ENCODE data around the gene ACTR3C. TPM values are rescaled to one million over a fixed set of nuclear protein-coding genes. Genes with fewer than 3 reads are reported as not detected.

The ACTR3C gene
- total and polyA plus RNA-seq, 10 of the 15 experiments (the other 5 are each of a cell fraction or from before 2014, with no cell fraction given): 2.0 to 10.2 (median 6.3) TPM

DNA sequence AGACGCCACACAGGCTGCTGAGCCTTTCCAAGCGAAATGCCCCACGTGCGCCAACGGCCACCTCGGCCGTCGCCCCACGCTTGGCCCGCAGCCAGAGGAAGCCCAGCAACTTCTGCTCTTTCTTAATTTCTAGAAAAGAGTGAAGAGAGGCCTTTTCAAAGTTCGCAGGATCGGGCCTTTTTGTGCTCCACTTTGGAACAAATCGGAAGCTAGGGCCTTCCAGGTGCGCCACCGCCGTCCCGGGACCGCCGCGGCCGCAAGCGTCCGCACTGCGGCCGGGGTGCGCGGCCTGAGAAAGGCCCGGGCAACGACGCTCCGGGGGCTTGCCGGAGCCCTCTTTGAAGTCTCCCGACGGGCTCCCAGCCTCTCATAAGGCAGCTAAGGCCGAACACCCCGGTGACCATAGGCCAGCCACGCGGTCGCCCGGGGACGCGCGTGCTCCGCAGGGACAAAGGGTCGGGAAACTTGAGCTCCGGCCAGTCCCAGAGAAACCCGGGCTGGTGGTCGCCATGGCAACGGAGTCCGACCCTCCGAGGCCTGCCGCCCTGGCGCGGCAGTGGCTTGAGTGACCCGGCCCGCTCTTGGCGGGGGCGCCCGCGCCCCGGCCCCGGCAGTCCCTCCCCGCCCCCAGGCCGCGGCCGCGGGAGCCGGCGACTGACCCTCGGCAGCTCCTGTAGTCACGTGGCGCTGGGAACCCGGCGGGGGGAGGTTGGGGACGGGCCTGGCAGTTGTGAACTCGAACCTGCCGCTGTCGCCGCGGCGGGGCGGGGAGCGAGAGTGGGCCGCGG, 44.9 kb upstream of the ACTR3C start, which contains the start of gene REPIN1 (continued):
- TF ChIP-seq, protein P1, sequence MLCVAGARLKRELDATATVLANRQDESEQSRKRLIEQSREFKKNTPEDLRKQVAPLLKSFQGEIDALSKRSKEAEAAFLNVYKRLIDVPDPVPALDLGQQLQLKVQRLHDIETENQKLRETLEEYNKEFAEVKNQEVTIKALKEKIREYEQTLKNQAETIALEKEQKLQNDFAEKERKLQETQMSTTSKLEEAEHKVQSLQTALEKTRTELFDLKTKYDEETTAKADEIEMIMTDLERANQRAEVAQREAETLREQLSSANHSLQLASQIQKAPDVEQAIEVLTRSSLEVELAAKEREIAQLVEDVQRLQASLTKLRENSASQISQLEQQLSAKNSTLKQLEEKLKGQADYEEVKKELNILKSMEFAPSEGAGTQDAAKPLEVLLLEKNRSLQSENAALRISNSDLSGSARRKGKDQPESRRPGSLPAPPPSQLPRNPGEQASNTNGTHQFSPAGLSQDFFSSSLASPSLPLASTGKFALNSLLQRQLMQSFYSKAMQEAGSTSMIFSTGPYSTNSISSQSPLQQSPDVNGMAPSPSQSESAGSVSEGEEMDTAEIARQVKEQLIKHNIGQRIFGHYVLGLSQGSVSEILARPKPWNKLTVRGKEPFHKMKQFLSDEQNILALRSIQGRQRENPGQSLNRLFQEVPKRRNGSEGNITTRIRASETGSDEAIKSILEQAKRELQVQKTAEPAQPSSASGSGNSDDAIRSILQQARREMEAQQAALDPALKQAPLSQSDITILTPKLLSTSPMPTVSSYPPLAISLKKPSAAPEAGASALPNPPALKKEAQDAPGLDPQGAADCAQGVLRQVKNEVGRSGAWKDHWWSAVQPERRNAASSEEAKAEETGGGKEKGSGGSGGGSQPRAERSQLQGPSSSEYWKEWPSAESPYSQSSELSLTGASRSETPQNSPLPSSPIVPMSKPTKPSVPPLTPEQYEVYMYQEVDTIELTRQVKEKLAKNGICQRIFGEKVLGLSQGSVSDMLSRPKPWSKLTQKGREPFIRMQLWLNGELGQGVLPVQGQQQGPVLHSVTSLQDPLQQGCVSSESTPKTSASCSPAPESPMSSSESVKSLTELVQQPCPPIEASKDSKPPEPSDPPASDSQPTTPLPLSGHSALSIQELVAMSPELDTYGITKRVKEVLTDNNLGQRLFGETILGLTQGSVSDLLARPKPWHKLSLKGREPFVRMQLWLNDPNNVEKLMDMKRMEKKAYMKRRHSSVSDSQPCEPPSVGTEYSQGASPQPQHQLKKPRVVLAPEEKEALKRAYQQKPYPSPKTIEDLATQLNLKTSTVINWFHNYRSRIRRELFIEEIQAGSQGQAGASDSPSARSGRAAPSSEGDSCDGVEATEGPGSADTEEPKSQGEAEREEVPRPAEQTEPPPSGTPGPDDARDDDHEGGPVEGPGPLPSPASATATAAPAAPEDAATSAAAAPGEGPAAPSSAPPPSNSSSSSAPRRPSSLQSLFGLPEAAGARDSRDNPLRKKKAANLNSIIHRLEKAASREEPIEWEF (IDR thresholded peaks at IDR 0.05; ENCODE audit: insufficient replicate concordance, low read depth, low read length): no peak
- TF ChIP-seq, protein P2, sequence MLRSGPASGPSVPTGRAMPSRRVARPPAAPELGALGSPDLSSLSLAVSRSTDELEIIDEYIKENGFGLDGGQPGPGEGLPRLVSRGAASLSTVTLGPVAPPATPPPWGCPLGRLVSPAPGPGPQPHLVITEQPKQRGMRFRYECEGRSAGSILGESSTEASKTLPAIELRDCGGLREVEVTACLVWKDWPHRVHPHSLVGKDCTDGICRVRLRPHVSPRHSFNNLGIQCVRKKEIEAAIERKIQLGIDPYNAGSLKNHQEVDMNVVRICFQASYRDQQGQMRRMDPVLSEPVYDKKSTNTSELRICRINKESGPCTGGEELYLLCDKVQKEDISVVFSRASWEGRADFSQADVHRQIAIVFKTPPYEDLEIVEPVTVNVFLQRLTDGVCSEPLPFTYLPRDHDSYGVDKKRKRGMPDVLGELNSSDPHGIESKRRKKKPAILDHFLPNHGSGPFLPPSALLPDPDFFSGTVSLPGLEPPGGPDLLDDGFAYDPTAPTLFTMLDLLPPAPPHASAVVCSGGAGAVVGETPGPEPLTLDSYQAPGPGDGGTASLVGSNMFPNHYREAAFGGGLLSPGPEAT (IDR thresholded peaks at IDR 0.05; ENCODE audit: low read depth): peak; percentile 69; the same call in 1 of the 2 replicates
- TF ChIP-seq, protein P3, sequence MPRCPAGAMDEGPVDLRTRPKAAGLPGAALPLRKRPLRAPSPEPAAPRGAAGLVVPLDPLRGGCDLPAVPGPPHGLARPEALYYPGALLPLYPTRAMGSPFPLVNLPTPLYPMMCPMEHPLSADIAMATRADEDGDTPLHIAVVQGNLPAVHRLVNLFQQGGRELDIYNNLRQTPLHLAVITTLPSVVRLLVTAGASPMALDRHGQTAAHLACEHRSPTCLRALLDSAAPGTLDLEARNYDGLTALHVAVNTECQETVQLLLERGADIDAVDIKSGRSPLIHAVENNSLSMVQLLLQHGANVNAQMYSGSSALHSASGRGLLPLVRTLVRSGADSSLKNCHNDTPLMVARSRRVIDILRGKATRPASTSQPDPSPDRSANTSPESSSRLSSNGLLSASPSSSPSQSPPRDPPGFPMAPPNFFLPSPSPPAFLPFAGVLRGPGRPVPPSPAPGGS (IDR thresholded peaks at IDR 0.05; ENCODE audit: borderline replicate concordance, insufficient read depth, low read depth, low read length, poor library complexity, severe bottlenecking): no peak
- TF ChIP-seq TCF7 (IDR thresholded peaks at IDR 0.05; ENCODE audit: borderline replicate concordance): no peak
- TF ChIP-seq USF1 (IDR thresholded peaks at IDR 0.05; ENCODE audit: borderline replicate concordance, extremely low read length, insufficient read depth, low read depth, low read length): peak; percentile 97
- peak; percentile 16 for TF ChIP-seq MEF2B (IDR thresholded peaks at IDR 0.05; ENCODE audit: partially characterized antibody, poor library complexity, severe bottlenecking)
- no peak for TF ChIP-seq KAT2A (conservative IDR thresholded peaks at IDR 0.05; ENCODE audit: control insufficient read depth, low read depth, low read length)
- TF ChIP-seq JUNB (IDR thresholded peaks at IDR 0.05): no peak
- TF ChIP-seq, protein P4, sequence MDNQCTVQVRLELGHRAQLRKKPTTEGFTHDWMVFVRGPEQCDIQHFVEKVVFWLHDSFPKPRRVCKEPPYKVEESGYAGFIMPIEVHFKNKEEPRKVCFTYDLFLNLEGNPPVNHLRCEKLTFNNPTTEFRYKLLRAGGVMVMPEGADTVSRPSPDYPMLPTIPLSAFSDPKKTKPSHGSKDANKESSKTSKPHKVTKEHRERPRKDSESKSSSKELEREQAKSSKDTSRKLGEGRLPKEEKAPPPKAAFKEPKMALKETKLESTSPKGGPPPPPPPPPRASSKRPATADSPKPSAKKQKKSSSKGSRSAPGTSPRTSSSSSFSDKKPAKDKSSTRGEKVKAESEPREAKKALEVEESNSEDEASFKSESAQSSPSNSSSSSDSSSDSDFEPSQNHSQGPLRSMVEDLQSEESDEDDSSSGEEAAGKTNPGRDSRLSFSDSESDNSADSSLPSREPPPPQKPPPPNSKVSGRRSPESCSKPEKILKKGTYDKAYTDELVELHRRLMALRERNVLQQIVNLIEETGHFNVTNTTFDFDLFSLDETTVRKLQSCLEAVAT (IDR thresholded peaks at IDR 0.05): no peak; the same call in 1 of the 2 replicates
- peak; percentile 72 for TF ChIP-seq EED (IDR thresholded peaks at IDR 0.05; ENCODE audit: low read depth)
- no peak for TF ChIP-seq MEF2A (IDR thresholded peaks at IDR 0.05; ENCODE audit: insufficient read depth, low read depth, low read length)
- TF ChIP-seq ASH2L (IDR thresholded peaks at IDR 0.05; ENCODE audit: borderline replicate concordance, low read depth): no peak
- TF ChIP-seq NR2F1 (conservative IDR thresholded peaks at IDR 0.05): peak; percentile 76
- TF ChIP-seq MXI1 (IDR thresholded peaks at IDR 0.05; ENCODE audit: low read depth, low read length): peak; percentile 59
- no peak for TF ChIP-seq NR2C2 (IDR thresholded peaks at IDR 0.05; ENCODE audit: borderline replicate concordance, control insufficient read depth, insufficient read length, low read depth)
- TF ChIP-seq RUNX3 (IDR thresholded peaks at IDR 0.05; ENCODE audit: low read length): peak; percentile 66
